Measurements from ENCODE around the gene PHLDB1.

Gene PHLDB1

GRCh38 chr11:118640332-118641154 lies 33.1 kb downstream of the PHLDB1 start:
- Histone ChIP-seq H3K27me3 (ENCODE audit: insufficient read depth, low read length) (no peaks in the 10 kb centered on the region), H4K8ac (ENCODE audit: low read depth, low read length) (no peak overlapping the region), H4K12ac (ENCODE audit: low read depth, low read length) (no peak overlapping the region), H3K9ac (ENCODE audit: low read length) (no peak overlapping the region), H4K91ac (ENCODE audit: low read depth, low read length) (no peak overlapping the region), H3K14ac (ENCODE audit: low read length) (no peak overlapping the region), H3K4me1 (ENCODE audit: control insufficient read depth in 1 of 2, insufficient read depth in 2 of 2, low read length in 2 of 2) (no peaks in the 10 kb centered on the region), H2BK12ac (ENCODE audit: low read length) (no peak overlapping the region), H3K18ac (ENCODE audit: low read length) (no peak overlapping the region), H2AK5ac (ENCODE audit: low read length) (no peak overlapping the region), H3K36me3 (ENCODE audit: control insufficient read depth in 1 of 2, insufficient read depth in 2 of 2, low read length in 2 of 2) (peaks cover 69 to 71% of the 10 kb centered on the region in 2 experiments), H2BK120ac (ENCODE audit: insufficient read depth, low read length, poor library complexity) (no peak overlapping the region), H3K27ac (ENCODE audit: low read depth, low read length) (no peak overlapping the region), H3K4me3 (ENCODE audit: low read depth, low read length) (no peak overlapping the region), H2BK5ac (ENCODE audit: low read depth, low read length, poor library complexity) (no peak overlapping the region), H3K9me3 (ENCODE audit: insufficient read depth, low read depth, low read length) (no peaks in the 10 kb centered on the region), H3K79me1 (ENCODE audit: low read length) (no peaks in the 10 kb centered on the region), H3K79me2 (ENCODE audit: control insufficient read depth, insufficient read depth, low read length, poor library complexity) (no peaks in the 10 kb centered on the region), H3K4ac (ENCODE audit: low read depth, low read length) (no peak overlapping the region), H3K23ac (ENCODE audit: low read length) (no peak overlapping the region), H3K4me2 (ENCODE audit: low read length) (no peak overlapping the region), H2AFZ (ENCODE audit: insufficient read depth, low read length, poor library complexity) (no peak overlapping the region)
- no CpG with 5 or more reads among the region's 5 CpGs for WGBS (ENCODE audit: extremely low coverage, insufficient coverage, insufficient read length)
- no peak for DNase-seq

DNA sequence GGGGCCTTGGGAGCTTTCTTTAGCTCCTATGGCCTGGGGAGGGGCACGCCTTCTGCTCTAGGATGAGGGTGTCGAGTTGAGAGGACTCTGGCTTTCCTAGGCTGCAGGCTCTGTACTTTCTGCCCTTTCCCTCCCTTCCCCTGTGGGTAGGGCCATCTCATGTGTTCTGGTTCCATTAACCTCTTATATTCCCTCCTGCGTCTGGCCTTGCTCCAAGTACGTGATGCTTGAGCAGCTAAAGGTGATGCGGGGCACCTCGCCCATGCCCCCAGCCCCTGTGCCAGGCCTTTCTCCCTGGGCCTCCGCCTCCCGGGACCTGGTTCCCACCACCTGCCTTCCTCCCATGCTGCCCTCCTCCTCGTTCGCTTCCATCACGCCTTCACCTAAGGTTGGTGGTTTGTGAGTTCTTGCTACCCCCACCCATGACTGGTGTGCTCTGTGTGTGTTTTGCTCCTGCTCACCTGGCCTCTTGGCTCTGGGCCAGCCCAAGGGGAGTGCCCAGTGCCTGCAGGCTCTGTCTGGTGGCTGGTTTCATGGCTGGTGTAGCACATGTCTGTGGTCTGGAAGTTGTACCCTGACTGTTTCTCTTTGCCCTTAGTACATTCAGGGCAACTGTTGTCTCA lies 34.1 kb downstream of the PHLDB1 start:
- WGBS (ENCODE audit: extremely low coverage, insufficient coverage, insufficient read length): no CpG with 5 or more reads among the region's 11 CpGs
- Histone ChIP-seq H3K27ac (ENCODE audit: low read depth, low read length) (no peak overlapping the region), H2AK5ac (ENCODE audit: low read length) (no peak overlapping the region), H3K4me3 (ENCODE audit: low read depth, low read length) (no peak overlapping the region), H3K18ac (ENCODE audit: low read length) (no peak overlapping the region), H2BK5ac (ENCODE audit: low read depth, low read length, poor library complexity) (no peak overlapping the region), H2BK12ac (ENCODE audit: low read length) (no peak overlapping the region), H2BK120ac (ENCODE audit: insufficient read depth, low read length, poor library complexity) (no peak overlapping the region), H3K79me1 (ENCODE audit: low read length) (no peaks in the 10 kb centered on the region), H3K4ac (ENCODE audit: low read depth, low read length) (no peak overlapping the region), H3K14ac (ENCODE audit: low read length) (no peak overlapping the region), H3K9me3 (ENCODE audit: insufficient read depth, low read depth, low read length) (no peaks in the 10 kb centered on the region), H4K8ac (ENCODE audit: low read depth, low read length) (no peak overlapping the region), H3K79me2 (ENCODE audit: control insufficient read depth, insufficient read depth, low read length, poor library complexity) (no peaks in the 10 kb centered on the region), H3K9ac (ENCODE audit: low read length) (no peak overlapping the region), H3K36me3 (ENCODE audit: control insufficient read depth in 1 of 2, insufficient read depth in 2 of 2, low read length in 2 of 2) (peaks cover 66 to 68% of the 10 kb centered on the region in 2 experiments), H3K23ac (ENCODE audit: low read length) (no peak overlapping the region), H3K4me2 (ENCODE audit: low read length) (no peak overlapping the region), H2AFZ (ENCODE audit: insufficient read depth, low read length, poor library complexity) (no peak overlapping the region), H4K12ac (ENCODE audit: low read depth, low read length) (no peak overlapping the region), H3K27me3 (ENCODE audit: insufficient read depth, low read length) (no peaks in the 10 kb centered on the region), H3K4me1 (ENCODE audit: control insufficient read depth in 1 of 2, insufficient read depth in 2 of 2, low read length in 2 of 2) (no peaks in the 10 kb centered on the region), H4K91ac (ENCODE audit: low read depth, low read length) (no peak overlapping the region)
- DNase-seq: no peak

- WGBS (ENCODE audit: extremely low coverage, insufficient coverage, insufficient read length): no CpG with 5 or more reads among the region's 11 CpGs
- Histone ChIP-seq H3K27ac (ENCODE audit: low read depth, low read length) (no peak overlapping the region), H3K79me2 (ENCODE audit: control insufficient read depth, insufficient read depth, low read length, poor library complexity) (no peaks in the 10 kb centered on the region), H2AK5ac (ENCODE audit: low read length) (no peak overlapping the region), H4K8ac (ENCODE audit: low read depth, low read length) (no peak overlapping the region), H3K36me3 (ENCODE audit: control insufficient read depth in 1 of 2, insufficient read depth in 2 of 2, low read length in 2 of 2) (peaks cover 70 to 73% of the 10 kb centered on the region in 2 experiments), H3K18ac (ENCODE audit: low read length) (no peak overlapping the region), H3K14ac (ENCODE audit: low read length) (no peak overlapping the region), H3K9me3 (ENCODE audit: insufficient read depth, low read depth, low read length) (no peaks in the 10 kb centered on the region), H4K91ac (ENCODE audit: low read depth, low read length) (no peak overlapping the region), H2AFZ (ENCODE audit: insufficient read depth, low read length, poor library complexity) (no peak overlapping the region), H3K79me1 (ENCODE audit: low read length) (no peaks in the 10 kb centered on the region), H3K4me1 (ENCODE audit: control insufficient read depth in 1 of 2, insufficient read depth in 2 of 2, low read length in 2 of 2) (no peaks in the 10 kb centered on the region), H4K12ac (ENCODE audit: low read depth, low read length) (no peak overlapping the region), H3K27me3 (ENCODE audit: insufficient read depth, low read length) (no peaks in the 10 kb centered on the region), H3K4ac (ENCODE audit: low read depth, low read length) (no peak overlapping the region), H3K4me3 (ENCODE audit: low read depth, low read length) (no peak overlapping the region), H3K9ac (ENCODE audit: low read length) (no peak overlapping the region), H2BK12ac (ENCODE audit: low read length) (no peak overlapping the region), H2BK120ac (ENCODE audit: insufficient read depth, low read length, poor library complexity) (no peak overlapping the region), H2BK5ac (ENCODE audit: low read depth, low read length, poor library complexity) (no peak overlapping the region), H3K4me2 (ENCODE audit: low read length) (no peak overlapping the region), H3K23ac (ENCODE audit: low read length) (no peak overlapping the region)
- no peak for DNase-seq
Observed at GRCh38 chr11:118643142-118643994, 36.0 kb downstream of the PHLDB1 start.

GRCh38 chr11:118643995-118644345 lies 36.6 kb downstream of the PHLDB1 start:
- Histone ChIP-seq H3K18ac (ENCODE audit: low read length) (no peak overlapping the region), H3K27me3 (ENCODE audit: insufficient read depth, low read length) (no peaks in the 10 kb centered on the region), H3K4me3 (ENCODE audit: low read depth, low read length) (no peak overlapping the region), H3K23ac (ENCODE audit: low read length) (no peak overlapping the region), H2AFZ (ENCODE audit: insufficient read depth, low read length, poor library complexity) (no peak overlapping the region), H3K4ac (ENCODE audit: low read depth, low read length) (no peak overlapping the region), H2BK5ac (ENCODE audit: low read depth, low read length, poor library complexity) (no peak overlapping the region), H3K9ac (ENCODE audit: low read length) (no peak overlapping the region), H3K4me1 (ENCODE audit: control insufficient read depth in 1 of 2, insufficient read depth in 2 of 2, low read length in 2 of 2) (no peaks in the 10 kb centered on the region), H2AK5ac (ENCODE audit: low read length) (no peak overlapping the region), H3K79me1 (ENCODE audit: low read length) (no peaks in the 10 kb centered on the region), H3K4me2 (ENCODE audit: low read length) (no peak overlapping the region), H4K91ac (ENCODE audit: low read depth, low read length) (no peak overlapping the region), H4K12ac (ENCODE audit: low read depth, low read length) (no peak overlapping the region), H3K79me2 (ENCODE audit: control insufficient read depth, insufficient read depth, low read length, poor library complexity) (no peaks in the 10 kb centered on the region), H2BK120ac (ENCODE audit: insufficient read depth, low read length, poor library complexity) (no peak overlapping the region), H4K8ac (ENCODE audit: low read depth, low read length) (no peak overlapping the region), H3K36me3 (ENCODE audit: control insufficient read depth in 1 of 2, insufficient read depth in 2 of 2, low read length in 2 of 2) (peaks cover 64 to 73% of the 10 kb centered on the region in 2 experiments), H3K14ac (ENCODE audit: low read length) (no peak overlapping the region), H3K9me3 (ENCODE audit: insufficient read depth, low read depth, low read length) (no peaks in the 10 kb centered on the region), H2BK12ac (ENCODE audit: low read length) (no peak overlapping the region), H3K27ac (ENCODE audit: low read depth, low read length) (no peak overlapping the region)
- WGBS (ENCODE audit: extremely low coverage, insufficient coverage, insufficient read length): no CpG with 5 or more reads among the region's 7 CpGs
- DNase-seq: no peak
